ENCODE measurements around the gene DNAJC27. TPM values are rescaled to one million over a fixed set of nuclear protein-coding genes. Genes with fewer than 3 reads are reported as not detected.
A peak's percentile ranks its signal among the peaks of the same experiment; 100 is the strongest.

DNAJC27 gene
- total and polyA plus RNA-seq, 2 of the 13 experiments (the other 11 are each of a cell fraction or from before 2014, with no cell fraction given) = 3.1 to 3.7 TPM

- TF ChIP-seq ZNF142 (CRISPR knock-in tag; IDR thresholded peaks at IDR 0.05) (peak; percentile 76), TGIF2 (CRISPR knock-in tag; IDR thresholded peaks at IDR 0.05) (peak; percentile 90), HMG20A (CRISPR knock-in tag; IDR thresholded peaks at IDR 0.05; ENCODE audit: borderline replicate concordance) (peak; percentile 11; the same call in 1 of the 2 replicates), ZSCAN25 (CRISPR knock-in tag; IDR thresholded peaks at IDR 0.05) (peak; percentile 81), ZSCAN29 (CRISPR knock-in tag; conservative IDR thresholded peaks at IDR 0.05) (peak; percentile 48; the same call in 1 of the 2 replicates), ZBTB37 (CRISPR knock-in tag; IDR thresholded peaks at IDR 0.05) (0 out of 2 replicates have a peak, but pooled peaks have one; percentile 59), ETS1 (CRISPR knock-in tag; IDR thresholded peaks at IDR 0.05) (peak; percentile 80; the same call in 1 of the 2 replicates), GTF2F1 (IDR thresholded peaks at IDR 0.05; ENCODE audit: low read length) (peak; percentile 77; the same call in 1 of the 2 replicates), ETV6 (CRISPR knock-in tag; conservative IDR thresholded peaks at IDR 0.05) (no peak), TSC22D2 (CRISPR knock-in tag; IDR thresholded peaks at IDR 0.05; ENCODE audit: borderline replicate concordance) (0 out of 2 replicates have a peak, but pooled peaks have one; percentile 82), EP300 (IDR thresholded peaks at IDR 0.05; ENCODE audit: low read depth in 2 of 2, low read length in 2 of 2) (0 out of 4 replicates have a peak, but pooled peaks of 1 of the 2 experiments have one; percentile 9), EP300 (CRISPR knock-in tag; IDR thresholded peaks at IDR 0.05; ENCODE audit: borderline replicate concordance) (peak; percentile 75), HDAC2 (CRISPR knock-in tag; IDR thresholded peaks at IDR 0.05) (peak; percentile 78), ZNF138 (CRISPR knock-in tag; IDR thresholded peaks at IDR 0.05; ENCODE audit: low read depth) (no peak), KMT2B (CRISPR knock-in tag; IDR thresholded peaks at IDR 0.05) (peak; percentile 97), ZFAT (CRISPR knock-in tag; conservative IDR thresholded peaks at IDR 0.05) (no peak), LCORL (IDR thresholded peaks at IDR 0.05) (peak; percentile 44; the same call in 1 of the 2 replicates), LCORL (CRISPR knock-in tag; IDR thresholded peaks at IDR 0.05) (0 out of 2 replicates have a peak, but pooled peaks have one; percentile 16), ZNF17 (CRISPR knock-in tag; IDR thresholded peaks at IDR 0.05) (no peak), JUN (CRISPR knock-in tag; IDR thresholded peaks at IDR 0.05) (peak; percentile 89), ZNF225 (CRISPR knock-in tag; IDR thresholded peaks at IDR 0.05) (peak; percentile 37; the same call in 1 of the 2 replicates), KLF13 (CRISPR knock-in tag; IDR thresholded peaks at IDR 0.05) (no peak)
Measured at GRCh38 chr2:24971536-24972314, at the start of gene DNAJC27 (continued).
